DMS153 treated with DMSO at 0.1 percent for 48 hours (cell line): Measurements from ENCODE around the gene OTOS.

ENCODE experiments used
- DNase-seq: peaks from one replicate; lab custom pipeline; 2025; ENCODE audit not compliant: unreplicated experiment; lab: John Stamatoyannopoulos, UW

Gene OTOS

GRCh38 chr2:240123821-240124650 lies 16.4 kb downstream of the OTOS start:
- DNase-seq = no peak

DNA sequence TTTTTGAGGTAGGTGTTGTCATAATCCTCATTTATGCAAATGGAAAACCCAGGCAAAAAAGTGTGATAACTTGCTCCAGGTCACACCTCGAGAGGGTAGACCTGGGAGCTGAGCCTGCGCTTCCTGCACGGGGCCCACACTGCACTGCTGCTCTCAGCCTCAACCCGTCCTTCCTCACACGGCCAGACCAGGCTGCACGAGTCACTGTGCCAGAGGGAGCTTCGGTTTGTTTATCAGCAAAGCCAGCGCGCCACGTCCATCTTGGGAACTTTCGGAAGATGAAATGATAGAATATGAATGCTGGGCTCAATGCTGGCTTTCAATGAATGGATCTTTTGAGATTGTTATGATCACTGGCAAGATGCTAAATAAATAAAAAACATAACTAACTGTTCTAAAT lies 18.8 kb downstream of the OTOS start:
- DNase-seq = no peak

GRCh38 chr2:240121190-240121589 lies 19.3 kb downstream of the OTOS start:
- DNase-seq = no peak

GRCh38 chr2:240114233-240114632 lies 26.2 kb downstream of the OTOS start:
- DNase-seq = no peak

DNA sequence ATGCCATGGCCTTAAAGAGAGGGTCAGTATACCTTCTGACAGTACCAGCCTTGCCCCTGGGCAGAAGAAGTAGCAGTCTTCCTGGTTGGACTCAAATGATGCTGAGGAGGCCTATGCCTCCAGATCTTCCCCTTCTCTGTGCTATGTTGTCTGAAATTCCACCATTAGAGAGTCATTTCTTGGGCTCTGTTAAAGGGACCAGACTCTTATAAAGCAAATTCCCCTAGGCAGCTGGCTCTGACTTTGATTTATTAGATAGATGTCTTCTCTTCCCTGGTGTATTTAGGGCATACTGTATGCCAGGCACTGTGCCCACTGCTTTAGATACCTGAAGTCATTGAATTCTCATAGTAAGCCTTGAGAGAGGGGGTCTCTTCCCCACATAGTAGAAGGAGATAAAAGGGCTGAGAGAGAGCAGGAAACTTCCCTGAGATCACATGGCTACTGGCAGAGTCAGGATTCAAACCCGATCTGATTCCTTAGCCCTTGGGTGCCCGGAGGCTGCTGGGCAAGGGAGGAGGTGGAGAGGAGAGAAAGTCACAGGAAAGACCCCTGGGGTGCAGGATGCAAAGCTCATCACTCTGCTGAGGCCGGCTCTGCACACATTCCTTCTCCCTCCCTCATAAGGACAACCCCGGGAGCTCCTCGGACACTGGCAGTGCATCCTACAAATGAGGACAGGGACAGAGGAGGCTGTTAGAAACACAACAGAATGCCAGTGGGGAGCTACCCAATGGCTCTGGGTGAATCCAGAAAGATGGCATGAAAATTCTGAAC lies 27.4 kb downstream of the OTOS start:
- no peak for DNase-seq

- no peak for DNase-seq
These were observed 29.2 kb downstream of the OTOS start for GRCh38 chr2:240111253-240111652.

GRCh38 chr2:240109386-240109785 lies 31.1 kb downstream of the OTOS start:
- no peak for DNase-seq

GRCh38 chr2:240107477-240107796 lies 33.0 kb downstream of the OTOS start:
- DNase-seq = no peak

DNA sequence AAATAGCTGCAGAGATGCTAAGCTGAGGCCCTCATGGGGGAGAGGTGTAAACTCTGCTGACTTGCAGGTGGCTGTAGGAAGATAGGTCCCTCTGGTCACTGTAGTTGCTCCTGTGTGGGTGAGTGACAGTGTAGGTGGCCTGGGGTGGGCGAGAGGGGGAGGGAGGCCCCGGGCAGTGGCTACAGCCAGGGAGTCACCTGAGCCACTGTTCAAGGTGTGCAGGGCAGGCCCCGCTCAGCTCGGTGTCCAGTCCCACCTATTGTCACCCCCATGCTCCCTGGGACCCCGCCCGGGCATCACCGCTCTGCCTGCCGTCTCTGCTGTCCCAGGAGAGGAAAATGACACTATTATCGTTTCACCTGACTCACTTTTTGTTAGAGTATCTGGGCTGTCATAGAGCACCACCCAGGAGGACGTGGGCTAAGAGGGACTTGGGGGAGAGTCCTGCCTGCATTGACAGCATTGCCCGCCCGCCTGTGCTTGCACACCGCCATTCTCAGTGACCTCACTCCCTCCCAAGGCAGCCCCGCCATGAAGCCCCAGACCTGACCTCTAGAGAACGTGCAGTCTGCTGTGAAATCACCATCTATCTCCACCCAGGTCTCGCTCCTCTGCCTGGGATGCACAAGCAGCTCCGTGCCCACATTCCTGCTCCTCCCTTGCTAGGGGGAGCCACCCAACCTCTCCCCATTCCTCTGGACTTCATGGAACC lies 33.5 kb downstream of the OTOS start:
- DNase-seq = no peak

GRCh38 chr2:240105982-240106381 lies 34.5 kb downstream of the OTOS start:
- DNase-seq = no peak

GRCh38 chr2:240103136-240103535 lies 37.3 kb downstream of the OTOS start:
- DNase-seq = no peak

DNA sequence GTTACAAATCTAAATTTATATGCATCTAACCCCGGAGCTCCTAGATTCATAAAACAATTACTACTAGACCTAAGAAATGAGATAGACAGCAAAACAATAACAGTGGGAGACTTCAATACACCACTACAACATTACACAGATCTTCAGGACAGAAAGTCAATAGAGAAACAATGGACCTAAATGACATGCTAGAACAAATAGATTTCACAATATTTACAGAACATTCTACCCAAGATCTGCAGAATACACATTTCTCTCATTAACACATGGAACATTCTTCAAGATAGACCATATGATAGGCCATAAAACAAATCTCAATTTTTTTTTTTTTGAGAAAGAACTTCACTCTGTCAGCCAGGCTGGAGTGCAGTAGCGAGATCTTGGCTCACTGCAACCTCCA lies 42.1 kb downstream of the OTOS start:
- DNase-seq = no peak

DNA sequence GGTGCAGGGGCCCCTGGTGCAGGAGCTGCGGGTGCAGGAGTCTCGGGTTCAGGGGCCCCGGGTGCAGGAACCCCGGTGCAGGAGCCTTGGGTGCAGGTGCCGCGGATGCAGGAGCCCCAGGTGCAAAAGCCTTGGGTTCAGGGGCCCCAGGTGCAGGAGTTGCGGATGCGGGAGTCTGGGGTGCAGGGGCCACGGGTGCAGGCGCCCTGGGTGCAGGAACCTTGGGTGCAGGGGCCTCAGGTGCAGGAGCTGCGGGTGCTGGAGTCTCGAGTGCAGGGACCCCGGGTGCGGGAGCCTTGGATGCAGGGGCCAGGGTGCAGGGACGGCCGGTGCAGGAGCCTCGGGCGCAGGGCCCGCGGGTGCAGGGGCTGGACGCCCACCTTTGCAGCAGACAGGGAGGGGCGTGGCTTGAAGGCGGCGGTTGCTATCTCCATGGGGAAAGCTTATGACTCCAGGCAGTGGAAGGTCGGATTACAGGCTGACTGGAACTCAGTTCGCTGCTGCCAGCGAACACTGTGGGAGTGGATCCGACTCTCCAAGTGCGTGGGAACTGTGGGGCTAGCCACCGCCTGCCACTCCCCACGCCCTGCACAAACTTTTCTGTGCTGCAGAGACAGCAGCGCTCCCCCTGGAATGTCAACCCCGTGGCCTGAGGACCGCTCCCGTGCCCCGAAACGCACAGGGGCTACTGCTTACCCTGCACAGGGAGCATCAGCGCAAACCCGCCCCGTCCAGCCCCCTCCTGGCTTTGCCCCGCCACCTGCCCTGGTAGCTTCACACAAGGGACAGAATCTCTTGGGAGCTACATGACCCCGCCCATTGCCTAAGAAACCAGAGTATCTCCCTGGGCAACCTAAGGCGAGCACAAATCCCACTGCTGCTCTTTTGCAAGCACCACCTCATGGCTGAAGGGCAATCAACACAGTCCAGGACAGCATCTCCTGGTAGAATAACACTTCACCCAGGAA lies 44.6 kb downstream of the OTOS start:
- no peak for DNase-seq

GRCh38 chr2:240089306-240089705 lies 51.2 kb downstream of the OTOS start:
- no peak for DNase-seq
